T-helper 2 cell (primary cell): Measurements from ENCODE around the gene CERK.

ENCODE experiments used
- DNase-seq, 5 experiments: peaks; one replicate each; pipeline versions ENCODE4 v3.0.0 to v3.0.0-alpha.2; 2012 to 2022

Gene CERK

DNA sequence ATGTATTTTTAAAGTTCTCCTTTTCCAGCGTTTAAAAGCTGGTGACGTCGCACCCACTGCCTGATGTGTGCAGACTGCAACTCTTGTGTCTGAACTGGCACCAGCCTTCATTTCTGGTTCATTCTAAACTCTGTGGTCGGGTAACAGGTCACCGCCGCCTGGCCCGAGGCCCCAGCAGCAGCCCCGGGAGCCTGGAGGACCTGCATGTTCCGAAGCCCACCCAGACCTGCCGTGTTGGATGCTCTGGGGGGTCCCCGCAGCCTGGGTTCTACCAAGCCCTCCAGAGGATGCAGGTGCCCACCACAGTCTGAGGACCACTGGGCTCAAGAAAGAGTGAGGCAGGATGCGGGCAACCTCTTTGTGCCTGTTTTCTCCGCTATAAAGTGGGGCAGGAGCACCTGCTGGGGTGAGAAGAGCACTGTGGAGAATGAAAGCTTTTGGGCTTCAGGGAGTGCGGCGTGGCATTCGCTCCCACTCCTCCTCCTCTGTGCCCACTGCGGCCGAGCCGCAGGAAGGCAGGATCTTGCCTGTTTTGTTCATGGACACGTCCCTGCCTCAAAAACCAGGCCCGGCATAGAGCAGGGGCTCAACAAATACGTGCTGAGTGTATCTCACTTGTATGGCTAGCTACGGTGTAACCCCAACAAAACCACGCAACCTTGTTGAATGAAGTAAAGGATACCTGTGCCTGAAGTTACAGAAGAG lies 40.1 kb downstream of the CERK start:
- DNase-seq: no peak

DNA sequence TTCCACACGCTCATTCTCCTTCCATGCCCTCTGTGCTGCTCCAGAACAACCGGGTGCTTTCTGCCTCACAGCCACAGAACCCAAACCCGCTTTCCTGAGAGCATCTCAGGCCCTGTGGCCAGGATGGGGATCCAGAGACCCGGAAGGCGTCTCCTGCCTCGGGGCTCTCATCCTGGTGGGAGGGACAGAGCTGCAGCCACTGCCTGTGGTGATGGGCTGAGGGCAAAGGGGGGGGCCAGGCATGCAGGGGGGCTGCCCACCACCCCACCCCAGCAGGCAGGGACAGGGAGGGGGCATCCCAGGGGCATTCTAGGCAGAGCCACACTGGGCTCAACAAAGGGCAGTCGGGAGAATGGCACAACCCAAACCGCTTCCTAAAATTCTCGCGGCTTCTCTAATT lies 41.4 kb downstream of the CERK start:
- no peak for DNase-seq

DNA sequence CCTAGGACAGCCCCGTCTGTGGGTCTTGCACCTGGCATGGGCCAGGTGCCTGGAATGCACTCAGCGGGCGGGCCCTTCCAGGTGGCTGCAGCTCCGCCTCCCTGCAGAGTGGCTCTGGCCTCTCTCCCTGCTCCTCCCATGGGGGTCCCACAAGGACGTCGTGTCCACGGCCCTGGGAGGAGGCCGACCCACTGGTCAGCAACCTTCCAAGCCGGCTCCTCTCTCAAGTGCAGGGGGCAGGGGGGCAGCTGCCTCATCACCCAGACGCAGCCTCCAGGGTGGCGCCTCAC lies 41.9 kb downstream of the CERK start:
- no peak for DNase-seq

DNA sequence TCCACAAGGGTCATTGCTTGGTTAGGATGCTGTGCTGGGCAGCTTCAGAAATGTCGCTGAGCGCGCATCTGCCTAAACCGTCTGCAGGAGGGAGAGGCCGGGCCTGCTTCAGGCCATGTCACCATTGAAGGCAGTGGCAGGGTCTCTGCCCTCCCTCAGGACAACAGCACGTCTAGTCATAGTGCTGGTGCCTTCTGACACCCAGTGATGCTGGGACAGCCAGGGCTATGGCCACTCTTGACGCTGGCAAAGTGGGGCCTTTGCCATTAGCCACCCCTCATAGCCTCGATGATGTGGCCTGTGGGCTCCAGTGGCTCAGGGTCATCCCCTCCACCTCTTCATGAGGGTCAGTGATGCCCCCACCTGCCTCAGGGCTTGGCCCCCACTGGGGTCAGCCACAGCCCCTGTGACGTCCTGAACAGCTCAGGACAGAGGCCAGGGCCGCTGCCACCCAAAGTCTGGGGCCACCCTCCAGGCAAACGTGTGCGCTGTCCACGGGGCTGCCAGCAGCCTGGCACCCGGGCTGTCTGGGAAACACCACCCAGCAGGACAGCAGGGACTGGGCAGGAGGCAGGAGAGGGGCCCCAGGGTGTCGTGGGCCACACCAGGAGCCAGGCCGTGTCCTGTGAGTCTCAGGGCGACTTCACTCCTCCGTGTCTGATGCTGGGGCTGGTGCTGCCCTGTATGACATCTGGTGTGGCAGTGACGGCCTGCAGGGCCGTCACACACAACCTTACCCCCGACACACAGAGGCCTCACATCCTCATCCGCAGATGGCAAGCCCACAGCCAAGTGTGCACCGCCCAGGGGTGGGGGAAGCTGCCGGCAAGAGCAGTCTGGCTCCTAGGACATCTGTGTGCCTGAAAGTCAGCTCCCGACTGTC lies 42.5 kb downstream of the CERK start:
- no peak for DNase-seq

DNA sequence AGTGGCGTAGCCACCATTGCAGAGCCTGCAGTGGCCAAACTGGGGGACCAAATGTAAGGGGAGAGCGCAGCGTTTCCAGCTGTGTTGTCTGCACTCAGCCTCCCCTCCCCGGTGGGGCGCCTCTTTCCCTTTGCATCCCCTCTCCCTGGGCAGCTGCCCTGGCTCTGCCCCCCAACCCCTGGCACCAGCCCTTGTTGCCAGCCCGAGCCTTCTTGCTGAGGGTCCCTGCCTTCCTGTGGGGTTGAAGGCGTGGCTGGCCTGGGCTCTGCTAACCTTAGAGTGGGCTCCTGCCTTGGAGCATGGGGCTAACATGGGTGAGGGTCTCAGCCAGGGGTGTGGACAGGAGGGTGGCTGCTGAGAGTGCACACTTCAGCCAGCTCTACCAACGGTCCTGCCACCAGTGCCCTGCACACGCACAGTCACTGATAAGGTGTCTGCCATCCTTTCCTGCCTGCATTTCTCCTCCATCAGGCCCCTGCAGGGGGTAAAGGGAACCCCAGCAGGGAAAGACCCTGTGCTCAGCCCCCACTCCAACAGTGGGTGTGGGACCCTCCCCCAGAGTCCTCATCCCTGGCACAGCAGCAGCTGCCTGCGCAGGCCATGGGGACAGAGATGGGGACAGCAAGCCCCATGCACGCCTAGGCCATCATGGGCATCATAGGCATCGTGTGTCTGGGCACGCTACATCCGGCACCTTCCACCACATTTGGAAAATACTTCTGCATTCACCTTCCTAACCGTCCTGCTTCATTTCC lies 43.5 kb downstream of the CERK start:
- no peak for DNase-seq

DNA sequence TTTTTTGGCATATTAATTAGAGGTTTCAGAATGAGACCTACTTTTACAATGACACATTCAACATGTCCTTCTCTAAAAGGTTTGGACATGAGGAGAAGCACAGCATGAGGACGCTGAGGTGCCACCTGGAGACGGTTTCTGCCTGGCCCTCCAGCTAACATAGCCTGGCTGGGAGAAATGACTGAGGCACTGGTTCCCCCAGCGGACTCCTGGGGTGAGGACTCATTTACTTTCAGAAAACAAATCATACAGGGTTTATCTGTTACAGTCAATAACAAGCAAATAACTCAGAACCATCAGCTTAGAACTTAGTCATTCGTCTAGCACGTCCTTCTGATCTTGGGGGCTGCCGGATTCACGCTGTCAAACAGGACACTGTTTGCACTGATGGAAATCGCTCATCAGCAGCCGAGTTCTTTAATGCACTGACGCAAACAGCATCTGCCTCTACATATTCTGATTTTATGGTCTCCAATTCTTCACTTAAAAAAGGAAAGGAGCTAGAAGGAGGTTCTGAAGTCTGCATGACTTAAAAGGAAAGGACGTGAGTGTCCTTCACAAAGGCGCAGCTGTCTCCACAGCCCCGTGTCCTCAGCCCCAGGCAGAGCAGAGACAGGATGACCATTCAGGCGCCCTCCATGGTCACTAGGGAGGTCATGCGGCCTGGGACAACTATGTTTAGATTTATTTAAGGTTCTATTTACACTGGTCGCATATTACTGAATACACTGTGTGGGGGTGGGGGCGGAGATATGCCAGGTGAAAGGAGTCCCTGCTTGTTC lies 44.2 kb downstream of the CERK start:
- DNase-seq: no peak

DNA sequence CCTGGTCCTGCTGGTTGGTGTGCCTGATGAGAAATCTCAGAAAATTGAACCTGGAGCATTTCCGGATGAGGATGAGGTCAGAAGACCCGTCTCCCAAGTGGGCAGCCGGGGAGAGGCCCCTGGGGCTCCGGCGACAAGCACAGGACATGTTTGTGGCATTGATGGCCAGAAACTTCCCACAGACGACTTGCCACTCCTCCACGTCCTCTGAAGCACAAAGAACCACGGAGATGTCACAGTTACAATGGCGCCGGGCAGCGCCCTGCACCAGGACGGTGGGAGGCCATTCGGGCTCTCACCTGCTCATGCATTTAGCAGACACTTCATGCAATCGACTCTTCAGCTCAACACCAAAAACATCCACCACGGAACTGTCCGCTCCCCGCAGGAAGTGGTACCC lies 46.5 kb downstream of the CERK start:
- no peak for DNase-seq

DNA sequence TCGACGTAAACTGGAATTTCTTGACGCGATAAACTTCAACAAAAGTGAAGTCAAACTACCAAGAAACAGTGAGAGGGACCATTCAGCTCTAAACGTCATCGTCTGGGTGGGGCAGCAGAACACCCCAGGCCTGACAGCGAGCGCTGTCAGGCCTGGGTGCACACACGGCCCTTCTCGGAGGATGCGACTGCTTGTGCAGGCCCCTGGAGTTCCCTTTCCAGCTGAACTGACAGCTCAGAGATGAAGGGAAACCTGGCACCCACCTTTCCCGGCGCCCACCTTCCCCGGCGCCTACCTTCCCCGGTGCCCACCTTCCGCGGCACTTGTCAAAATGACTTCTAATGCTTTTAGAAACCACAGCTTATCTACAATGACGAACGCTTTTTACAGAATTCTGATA lies 47.9 kb downstream of the CERK start:
- no peak for DNase-seq

DNA sequence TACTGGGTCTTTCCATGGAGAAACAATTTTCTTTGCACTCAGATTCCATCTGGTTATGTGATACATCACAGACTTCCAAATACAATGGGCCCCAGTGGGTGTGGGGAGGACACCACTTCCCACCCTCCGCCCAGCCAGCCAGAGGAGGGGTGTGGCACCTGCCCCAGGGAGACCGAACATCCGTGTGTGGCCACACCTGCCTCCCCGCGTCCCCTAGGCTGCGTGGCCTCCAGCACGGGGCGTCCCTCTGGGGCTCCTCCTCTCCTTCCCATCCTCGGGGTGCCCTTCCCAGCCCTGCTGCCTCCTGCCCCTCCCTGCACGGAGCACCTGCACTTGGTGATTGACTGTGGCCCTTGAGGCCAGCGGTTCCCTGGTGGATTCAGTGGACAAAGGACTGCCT lies 49.1 kb downstream of the CERK start:
- DNase-seq: no peak

DNA sequence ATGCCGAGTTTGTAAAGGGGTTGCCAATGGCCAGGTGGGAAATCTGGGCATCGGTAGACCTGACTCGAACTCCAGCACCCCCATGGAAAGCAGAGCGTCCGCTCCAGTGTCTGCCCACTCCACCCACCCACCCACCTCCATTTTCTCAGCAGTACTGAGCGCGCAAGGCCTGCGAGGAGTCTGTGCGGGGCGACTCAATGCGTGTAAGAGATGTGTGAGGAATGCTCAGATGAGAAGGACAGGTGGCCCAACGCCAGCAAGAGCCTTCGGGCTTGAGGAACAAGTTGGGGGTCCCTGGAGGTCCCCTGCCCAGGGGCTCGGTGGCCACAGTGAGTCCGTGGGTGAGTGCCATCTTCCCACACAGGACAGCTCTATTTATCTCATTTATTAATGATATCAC lies 50.6 kb downstream of the CERK start:
- no peak for DNase-seq

DNA sequence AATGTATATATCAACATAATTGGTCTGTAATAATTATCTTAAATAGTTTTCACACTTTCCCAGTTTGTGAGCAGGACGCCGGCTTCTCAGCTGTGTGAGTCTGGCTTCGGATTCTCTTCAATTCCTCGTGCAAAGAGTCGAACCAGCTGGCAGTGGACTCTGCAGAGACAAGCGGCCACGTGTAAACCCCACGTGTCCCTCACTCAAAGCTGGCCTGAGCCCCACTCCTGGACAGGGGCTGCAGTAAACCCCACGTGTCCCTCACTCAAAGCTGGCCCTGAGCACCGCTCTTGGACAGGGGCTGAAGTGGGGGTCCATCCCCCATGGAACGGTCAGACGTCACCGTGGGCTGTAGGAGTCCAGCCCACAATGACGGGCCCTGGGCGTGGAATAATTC lies 51.0 kb downstream of the CERK start:
- DNase-seq: no peak

DNA sequence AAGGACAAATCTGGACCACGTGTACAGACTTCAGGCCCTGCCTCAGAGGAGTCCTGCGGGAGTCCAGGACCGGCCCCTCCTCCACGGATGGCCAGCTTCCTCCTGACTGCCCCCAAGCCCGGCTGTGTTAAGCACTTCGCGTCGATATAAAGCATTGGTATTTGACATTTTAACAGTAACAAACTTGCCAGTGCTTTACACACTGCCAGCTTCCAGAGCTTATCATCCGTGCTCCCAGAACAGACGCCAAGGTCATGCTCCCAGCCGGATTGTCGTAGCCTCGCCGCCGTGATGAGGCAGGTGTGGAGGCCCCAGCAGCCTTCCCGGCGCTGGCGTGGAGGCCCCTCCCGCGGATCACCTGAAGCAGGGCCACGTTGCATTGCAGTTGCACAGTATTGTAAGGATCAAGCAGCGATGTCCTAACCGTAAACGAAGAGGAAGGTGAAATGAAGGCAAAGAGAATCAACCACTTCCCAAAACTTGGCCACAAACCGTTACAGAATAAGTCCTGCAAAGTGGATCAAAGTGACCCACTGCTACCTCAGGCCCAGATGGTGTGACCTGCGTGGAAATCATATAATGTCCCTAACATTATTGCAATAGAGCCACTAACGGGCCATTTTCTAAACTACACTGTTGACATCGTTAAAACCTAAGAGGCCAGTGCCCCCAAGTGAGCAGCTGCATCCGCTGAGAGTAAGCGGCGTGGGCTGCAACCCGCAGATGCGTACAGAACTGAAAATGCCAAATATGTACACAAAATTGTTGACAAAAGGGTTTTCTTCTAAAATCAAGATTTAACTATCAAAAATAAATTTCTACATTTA lies 51.6 kb downstream of the CERK start:
- no peak for DNase-seq

DNA sequence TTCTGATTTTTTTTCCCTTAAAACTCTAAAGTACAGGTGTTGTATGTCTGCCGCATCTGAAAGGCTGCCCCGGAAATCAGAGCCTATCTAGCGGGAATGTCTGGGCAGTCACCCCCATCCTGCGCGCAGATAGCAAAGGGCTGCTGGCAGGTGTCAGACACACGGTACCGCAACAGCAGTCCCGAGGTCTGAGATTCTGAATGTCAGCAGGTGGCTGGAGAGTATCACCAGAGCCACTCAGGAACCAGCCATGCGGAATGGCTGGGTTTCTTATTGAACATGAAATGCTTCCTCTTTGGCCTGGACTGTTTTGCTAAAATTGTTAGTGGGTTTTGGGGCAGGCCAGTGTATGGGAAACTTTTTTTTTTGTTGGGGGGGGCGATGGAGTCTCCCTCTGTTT lies 53.3 kb downstream of the CERK start:
- DNase-seq: peak in 1 of 5 experiments; percentile 8

DNA sequence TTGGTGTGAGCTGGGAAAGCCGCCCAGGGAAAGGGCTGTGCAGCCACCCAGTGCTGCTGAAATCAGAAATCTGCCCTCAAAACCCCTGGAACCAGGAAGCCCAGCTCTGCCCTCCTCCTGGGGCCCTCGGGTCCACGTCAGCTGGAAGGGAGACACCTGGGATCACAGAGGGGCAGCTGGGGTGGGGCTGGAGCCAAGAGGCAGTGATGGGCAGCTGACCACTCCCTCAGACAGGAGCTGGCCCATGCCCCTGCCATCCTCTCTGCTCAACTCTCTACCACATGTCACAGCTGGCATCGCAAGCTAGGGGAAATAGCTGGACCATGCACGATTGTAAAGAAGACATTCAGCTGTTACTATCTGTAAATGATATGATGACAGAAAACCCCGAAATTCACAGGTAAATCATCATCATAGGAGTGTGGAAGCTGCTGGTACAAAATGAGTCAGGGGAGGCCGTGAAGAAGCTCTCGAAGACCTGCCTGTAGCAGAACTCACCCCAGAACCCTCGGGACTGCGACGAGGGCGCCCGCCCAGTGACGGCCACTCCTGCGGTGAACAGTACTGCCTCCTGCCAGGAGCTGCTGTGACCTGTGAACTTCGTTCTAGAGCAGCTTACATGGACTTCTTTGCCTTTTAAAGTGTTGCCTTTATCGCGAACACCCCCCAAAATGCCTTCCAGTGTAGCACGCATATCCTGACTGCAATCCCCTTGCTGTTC lies 55.9 kb downstream of the CERK start:
- no peak for DNase-seq

DNA sequence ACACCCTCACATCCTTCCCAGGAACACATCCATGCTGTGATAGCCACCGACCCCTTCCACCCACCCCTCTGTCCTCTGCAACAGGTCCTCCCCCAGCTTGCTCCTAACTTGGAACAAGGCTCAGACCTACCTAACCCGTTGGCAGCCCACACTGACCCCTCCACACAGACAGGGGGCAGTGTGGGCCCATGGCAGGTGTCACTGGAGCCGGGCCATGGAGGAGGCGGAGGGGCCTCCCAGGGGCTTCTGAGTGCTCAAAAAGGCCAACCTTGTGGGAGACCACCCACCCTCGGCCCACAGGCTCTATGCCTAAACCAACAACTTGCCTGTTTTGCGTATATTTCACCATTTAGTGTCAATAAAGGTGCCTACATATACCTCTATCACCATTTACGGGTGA lies 57.0 kb downstream of the CERK start:
- peak in 1 of 5 experiments; percentile 40 for DNase-seq

DNA sequence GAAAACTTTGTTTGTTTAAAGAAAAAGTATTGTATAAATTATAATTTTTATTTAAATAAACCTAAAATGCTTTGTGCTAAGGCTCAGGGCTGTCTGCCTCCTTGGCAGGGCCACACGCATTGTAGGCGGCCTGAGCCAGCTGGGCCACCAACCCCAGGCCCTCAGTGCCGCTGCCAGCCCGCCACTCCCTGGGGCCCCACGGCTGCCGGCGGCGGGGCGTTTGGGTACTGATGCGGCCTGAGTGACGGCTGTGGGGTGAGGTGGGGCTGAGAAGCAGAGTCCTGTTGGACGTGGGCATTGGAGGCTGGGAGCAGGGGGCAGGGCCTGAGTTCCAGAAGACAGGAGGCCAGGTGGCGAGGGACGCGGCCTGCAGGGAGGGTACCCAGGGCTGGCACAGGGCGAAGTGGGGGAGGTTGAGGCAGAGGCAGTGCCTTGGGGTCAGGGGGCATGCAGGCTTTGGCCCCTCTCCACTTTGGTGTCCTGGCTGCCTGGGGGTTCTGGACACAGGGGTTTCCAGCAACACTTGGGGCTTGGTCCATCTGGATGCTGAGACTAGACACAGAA lies 58.3 kb downstream of the CERK start:
- DNase-seq: no peak

DNA sequence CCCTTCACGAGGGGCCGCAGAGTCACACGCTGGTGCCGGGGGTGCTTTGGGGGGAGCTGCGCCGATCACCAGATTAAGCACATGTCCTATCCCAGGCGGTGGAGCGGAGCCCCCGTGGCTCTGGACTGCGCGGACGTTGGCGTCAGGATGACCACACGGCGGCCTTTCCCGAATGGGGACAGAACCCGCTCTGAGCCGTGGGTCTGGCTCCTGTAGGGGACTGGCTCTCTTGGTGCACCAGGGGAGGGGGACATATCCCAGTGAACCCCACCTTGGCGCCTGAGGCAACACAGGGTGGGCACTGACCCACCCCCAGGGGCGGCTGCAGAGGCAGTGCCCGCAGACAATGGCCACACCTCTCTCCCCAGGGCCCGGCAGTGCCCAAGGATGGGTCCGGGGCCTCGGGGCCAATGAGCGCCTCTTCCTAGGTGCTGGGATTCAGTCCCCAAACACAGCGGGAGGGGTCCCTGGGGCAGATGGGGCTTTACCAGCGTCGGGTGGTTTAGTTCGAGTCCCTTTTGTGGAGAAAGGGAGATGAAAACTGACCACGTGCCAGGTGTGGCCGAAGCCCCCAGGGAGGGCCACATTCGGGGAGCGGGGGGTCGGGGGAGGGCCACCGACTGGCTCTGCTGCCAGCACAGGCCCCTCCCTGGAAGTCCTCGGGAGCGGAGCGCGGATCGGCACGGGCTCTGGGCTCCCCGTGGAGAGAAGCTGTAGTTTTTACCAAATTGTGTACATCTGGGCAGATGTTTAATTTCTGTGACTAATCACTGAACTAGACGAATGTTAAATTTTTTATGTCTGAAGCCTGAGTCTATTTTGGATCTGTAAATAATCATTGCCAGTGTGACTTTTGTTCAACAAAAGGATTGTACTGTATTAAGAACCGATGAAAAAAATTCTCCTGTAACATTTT lies 59.0 kb downstream of the CERK start:
- no peak for DNase-seq

DNA sequence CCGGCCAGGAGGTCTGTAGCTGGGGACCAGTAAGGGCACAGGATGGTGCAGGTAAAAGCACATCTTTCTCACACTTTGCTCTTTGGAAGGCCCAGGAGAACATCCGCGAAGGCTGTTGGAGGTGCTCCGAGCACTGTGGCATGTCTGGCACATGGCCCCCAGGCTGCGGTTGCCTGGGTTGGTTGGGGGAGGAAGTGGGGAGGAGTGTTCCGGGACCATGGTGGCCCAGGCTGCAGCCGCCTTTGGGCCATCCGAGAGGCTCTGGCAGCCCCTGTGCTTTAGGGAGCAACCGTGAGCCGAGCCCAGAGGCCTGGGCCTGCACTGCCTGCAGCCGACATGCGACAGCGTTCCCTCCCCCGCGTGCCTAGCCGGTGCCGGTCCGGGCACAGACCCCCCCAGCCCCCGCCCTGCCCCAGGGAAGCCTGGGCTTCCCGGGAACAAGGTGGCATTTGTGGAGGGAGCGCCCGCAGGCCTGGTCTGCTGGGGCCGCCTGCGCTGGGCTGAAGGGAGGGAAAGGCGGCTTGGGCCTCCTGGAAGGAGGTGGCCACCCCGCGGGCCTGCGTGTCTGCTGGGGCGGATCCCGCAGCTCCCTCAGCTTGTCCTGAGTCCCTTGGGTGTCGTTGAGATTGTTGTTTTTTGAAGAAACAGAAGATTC lies 59.9 kb downstream of the CERK start:
- peak in 1 of 5 experiments; percentile 13 for DNase-seq

DNA sequence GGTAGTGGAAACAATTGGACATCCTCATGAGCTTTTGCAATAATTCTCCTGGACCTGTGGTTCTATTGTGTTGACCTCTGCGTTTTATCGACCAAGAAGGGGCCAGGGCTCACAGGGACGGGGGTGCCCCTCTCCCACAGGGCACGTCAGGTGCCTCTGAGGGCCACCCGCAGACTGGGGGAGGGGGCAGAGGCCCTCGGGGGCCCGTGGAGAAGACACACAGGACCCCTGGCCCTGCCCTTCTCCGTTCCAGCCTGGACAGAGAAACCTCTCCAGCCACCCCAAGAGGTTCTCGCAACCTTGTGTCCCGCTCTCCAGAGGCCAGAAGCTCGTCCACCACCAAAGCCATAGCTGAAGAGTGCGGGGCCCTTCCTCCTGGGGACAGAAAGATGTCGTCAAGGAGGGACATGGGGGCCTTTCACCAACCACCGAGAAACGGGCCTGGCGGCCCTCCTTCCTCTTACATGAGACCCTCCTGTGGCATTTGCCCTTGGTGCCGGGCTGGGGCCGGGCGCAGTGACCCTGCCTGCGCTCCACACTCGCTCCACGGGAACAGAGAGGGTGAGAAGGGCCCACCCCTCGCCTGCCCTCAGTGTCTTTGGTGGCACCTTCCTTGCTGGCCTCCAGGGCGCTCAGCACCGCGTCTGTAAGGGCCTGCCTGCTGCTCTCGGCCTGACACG lies 60.6 kb downstream of the CERK start:
- DNase-seq: no peak
